Erythroblast (primary cell): ENCODE measurements around the gene PTPRN2.

Source experiments
- GATA1 ChIP-seq: IDR thresholded peaks from 2 replicates; pipeline ENCODE4 v1.6.1; 2011; ENCODE audit warnings: low read depth, mild to moderate bottlenecking, control low read depth, low read length, moderate library complexity
- POLR2A ChIP-seq: IDR thresholded peaks from 2 replicates; pipeline ENCODE4 v1.6.1; 2011; ENCODE audit warnings: mild to moderate bottlenecking, low read length

- no peak for TF ChIP-seq POLR2A
- no peak for TF ChIP-seq GATA1
Measured at GRCh38 chr7:157874870-157875229, 712.8 kb downstream of the PTPRN2 start.
